Muscle layer of colon (tissue), 2 donors: Measurements from ENCODE around the gene INPP5A.
"Not testable (repeated sequence)": the region's sequence is repeated elsewhere in the genome, so short reads cannot be mapped to it uniquely, and the experiment has no call there.

Experiments used
- H3K27ac ChIP-seq: one replicate; pipeline ENCODE4 v1.7.0; 2013; ENCODE audit warnings: low read depth, mild to moderate bottlenecking, low read length, moderate library complexity
- H3K27me3 ChIP-seq, 2 donors: one replicate each; pipeline ENCODE4 v1.7.0; 2013; ENCODE audit warnings: low read length in 2 of 2, mild to moderate bottlenecking in 2 of 2; ENCODE audit not compliant: insufficient read depth in 2 of 2, control insufficient read depth in 1 of 2
- H3K36me3 ChIP-seq: one replicate; pipeline ENCODE4 v1.7.0; 2013; ENCODE audit warnings: mild to moderate bottlenecking, low read length; ENCODE audit not compliant: insufficient read depth
- H3K4me1 ChIP-seq: one replicate; pipeline ENCODE4 v1.7.0; 2013; ENCODE audit warnings: mild to moderate bottlenecking, low read length; ENCODE audit not compliant: insufficient read depth
- H3K4me3 ChIP-seq, 2 donors: one replicate each; pipeline ENCODE4 v1.7.0; 2013; ENCODE audit warnings: low read length in 2 of 2, low read depth in 1 of 2, mild to moderate bottlenecking in 1 of 2, moderate library complexity in 1 of 2
- H3K9ac ChIP-seq: one replicate; pipeline ENCODE4 v1.7.0; 2013; ENCODE audit warnings: low read length
- H3K9me3 ChIP-seq: one replicate; pipeline ENCODE4 v1.7.0; 2013; ENCODE audit warnings: mild to moderate bottlenecking, low read length
- donor health status: abdominal sarcoma.
- donor health status: Adenocarcinoma of cecum.

Gene INPP5A

DNA sequence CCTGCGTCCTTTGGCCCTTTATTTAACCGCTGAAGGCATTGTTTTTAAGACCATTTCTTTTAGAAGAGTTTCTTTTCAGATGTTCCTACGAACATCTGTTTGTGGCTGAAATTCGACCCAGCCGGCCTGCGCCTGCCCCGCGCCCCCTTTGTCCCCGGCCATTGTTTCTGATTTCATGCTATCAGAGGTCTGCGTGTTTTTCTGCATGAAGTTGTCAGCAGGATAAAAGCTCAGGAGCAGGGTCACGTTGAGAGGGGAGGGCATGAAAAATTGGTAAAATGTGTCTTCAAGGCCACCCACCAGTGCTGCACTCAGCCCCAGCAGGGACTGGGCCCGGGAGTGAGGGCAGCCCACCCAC, 205.2 kb downstream of the INPP5A start:
- Histone ChIP-seq H3K4me3 (no peak overlapping the region), H3K9me3 (no peaks in the 10 kb centered on the region), H3K4me1 (peaks cover 11% of the 10 kb centered on the region), H3K36me3 (no peaks in the 10 kb centered on the region), H3K27me3 (no peaks in the 10 kb centered on the region), H3K9ac (no peak overlapping the region), H3K27ac (no peak overlapping the region)

DNA sequence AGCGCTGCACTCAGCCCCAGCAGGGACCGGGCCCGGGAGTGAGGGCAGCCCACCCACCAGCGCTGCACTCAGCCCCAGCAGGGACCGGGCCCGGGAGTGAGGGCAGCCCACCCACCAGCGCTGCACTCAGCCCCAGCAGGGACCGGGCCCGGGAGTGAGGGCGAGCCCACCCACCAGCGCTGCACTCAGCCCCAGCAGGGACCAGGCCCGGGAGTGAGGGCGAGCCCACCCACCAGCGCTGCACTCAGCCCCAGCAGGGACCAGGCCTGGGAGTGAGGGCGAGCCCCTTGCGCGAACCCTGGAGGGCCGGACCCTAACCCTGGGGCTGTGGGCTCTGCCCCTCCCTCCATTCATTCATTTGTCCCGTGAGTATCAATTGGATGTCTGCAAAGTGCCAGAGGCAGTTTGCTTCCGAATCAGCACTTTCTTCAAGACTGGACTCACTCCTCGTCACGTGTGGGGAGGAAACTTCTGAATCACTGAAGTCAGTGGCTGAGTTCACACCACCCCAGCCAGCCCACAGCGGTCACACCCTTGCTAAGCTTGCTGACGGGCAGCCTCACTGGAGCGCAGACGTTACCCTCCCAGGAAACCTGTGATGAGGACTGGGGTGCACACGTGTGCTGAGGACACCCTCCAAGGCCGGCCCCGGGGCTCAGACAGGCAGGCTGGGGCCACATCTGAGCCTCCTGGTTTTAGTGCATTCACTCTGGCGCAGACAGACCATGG, 205.8 kb downstream of the INPP5A start:
- H3K36me3 ChIP-seq, H3K27ac ChIP-seq: not testable (repeated sequence)

DNA sequence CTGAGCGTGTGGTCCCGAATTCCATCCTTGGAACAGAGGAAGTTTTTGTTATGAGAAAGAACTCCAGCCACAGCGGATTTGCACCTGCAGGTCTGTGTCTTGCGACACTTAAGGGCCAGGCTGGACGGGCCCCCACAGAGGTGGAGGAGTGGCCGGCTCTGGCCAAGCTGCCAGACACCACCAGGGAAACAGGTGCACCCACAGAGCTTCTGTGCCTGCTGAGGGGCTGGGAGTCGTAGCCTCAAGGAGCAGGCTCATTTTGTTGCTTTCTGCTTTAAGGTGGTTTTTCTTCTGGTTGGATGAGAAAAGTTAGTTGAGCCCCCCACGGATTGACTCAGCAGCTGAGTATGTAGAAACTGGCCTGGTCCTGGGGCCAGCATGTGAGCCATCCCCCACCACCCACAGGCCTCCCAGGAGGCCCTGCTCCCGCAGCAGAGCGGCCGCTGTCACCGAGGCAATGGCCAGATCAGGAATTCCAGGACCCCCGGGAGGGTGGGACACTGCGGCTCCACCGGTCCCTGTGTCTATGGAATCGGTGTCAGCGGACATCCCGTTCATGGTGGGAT, 206.4 kb downstream of the INPP5A start:
- Histone ChIP-seq H3K27me3 (no peaks in the 10 kb centered on the region), H3K4me3 (no peak overlapping the region), H3K9ac (no peak overlapping the region), H3K9me3 (no peaks in the 10 kb centered on the region), H3K36me3 (no peaks in the 10 kb centered on the region), H3K4me1 (peaks cover 11% of the 10 kb centered on the region), H3K27ac (no peak overlapping the region)

More for the DNA sequence above, 205.8 kb downstream of the INPP5A start:
- not testable (repeated sequence) for H3K4me3 ChIP-seq, H3K9me3 ChIP-seq, H3K9ac ChIP-seq, H3K27me3 ChIP-seq
- peaks cover 11% of the 10 kb centered on the region for H3K4me1 ChIP-seq

DNA sequence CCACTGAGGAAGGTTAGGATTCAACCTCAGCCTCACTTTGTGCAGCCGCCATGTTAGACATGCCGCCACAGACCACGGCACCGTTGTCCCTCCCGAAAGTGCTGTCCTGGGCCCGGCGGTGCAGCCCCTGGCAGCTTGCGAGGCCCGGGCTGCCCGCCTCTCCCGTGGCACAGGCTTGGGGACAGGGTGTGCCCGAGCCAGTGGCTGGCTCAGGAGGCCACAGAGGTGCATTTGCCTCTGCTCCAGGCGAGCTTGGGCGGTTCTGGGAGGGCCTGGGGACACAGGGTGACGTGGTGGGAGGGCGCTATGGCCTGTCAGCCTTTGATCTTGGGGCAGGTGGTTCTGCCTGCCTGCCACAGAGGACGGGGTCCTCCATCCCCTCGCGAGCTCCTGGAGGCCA, 207.3 kb downstream of the INPP5A start:
- Histone ChIP-seq H3K27me3 (no peaks in the 10 kb centered on the region), H3K4me3 (no peak overlapping the region), H3K27ac (no peak overlapping the region), H3K9ac (no peak overlapping the region), H3K4me1 (peaks cover 11% of the 10 kb centered on the region), H3K9me3 (no peaks in the 10 kb centered on the region), H3K36me3 (peaks cover 6% of the 10 kb centered on the region)

DNA sequence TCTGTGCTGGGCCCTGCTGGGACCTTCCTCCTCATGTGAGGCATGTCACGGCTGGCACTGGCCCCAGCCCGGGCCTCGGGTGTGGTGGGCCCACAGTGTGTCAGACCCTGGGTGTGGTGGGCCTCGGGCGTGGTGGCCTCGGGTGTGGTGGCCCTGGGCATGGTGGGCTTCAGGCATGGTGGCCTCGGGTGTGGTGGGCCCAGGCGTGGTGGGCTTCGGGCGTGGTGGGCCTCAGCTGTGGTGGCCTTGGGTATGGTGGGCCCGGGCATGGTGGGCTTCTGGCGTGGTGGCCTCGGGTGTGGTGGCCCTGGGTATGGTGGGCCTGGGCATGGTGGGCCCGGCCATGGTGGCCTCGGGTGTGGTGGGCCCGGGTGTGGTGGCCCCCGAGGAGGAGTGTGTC, 207.9 kb downstream of the INPP5A start:
- Histone ChIP-seq H3K9me3 (no peaks in the 10 kb centered on the region), H3K9ac (no peak overlapping the region), H3K4me1 (peaks cover 11% of the 10 kb centered on the region), H3K36me3 (peaks cover 12% of the 10 kb centered on the region), H3K27me3 (no peaks in the 10 kb centered on the region), H3K27ac (no peak overlapping the region), H3K4me3 (no peak overlapping the region)

DNA sequence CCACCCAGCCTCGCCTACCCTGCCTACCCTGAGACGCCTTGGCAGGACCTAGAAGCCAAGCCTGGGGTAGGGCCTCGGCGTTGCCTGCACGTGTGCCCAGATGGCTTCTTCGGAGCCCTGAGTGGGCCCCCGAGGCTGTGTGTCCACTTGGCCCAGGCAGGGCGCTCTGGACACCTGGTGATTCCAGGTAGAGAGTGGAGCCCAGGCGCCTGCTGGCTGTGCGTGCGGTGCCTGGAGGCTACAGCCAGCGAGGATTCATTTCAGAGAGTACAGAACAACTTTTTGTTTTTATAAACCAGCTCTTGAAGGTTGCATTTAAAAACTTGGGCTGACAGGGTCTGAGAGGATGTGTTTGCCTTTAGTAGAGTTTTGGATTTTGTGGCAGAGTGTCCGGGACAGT, 208.4 kb downstream of the INPP5A start:
- Histone ChIP-seq H3K27ac (peak overlapping the region; percentile 12), H3K4me1 (peaks cover 11% of the 10 kb centered on the region), H3K27me3 (no peaks in the 10 kb centered on the region), H3K36me3 (peaks cover 12% of the 10 kb centered on the region), H3K4me3 (no peak overlapping the region), H3K9ac (no peak overlapping the region), H3K9me3 (no peaks in the 10 kb centered on the region)

DNA sequence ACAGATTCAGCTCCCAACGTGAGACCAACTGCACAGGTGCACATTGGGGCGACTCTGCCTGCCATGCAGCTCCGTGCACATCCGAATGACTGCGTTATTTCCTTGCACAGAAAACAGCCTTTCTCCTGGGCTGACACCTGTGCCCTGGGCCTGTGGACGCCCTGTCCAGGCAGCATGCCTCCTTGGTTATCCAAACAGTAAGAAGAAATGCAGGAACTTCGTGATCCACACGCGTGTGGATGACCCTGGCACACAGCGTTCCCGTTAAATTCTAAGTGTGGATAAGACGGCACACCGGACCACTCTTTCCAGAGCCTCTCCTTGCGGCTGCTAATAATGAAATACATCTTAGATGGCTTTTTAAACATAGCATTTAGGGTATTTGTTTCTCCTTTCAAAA, 208.8 kb downstream of the INPP5A start:
- no peaks in the 10 kb centered on the region for H3K9me3 ChIP-seq
- H3K27me3 ChIP-seq, result no peaks in the 10 kb centered on the region
- H3K9ac ChIP-seq, result no peak overlapping the region

DNA sequence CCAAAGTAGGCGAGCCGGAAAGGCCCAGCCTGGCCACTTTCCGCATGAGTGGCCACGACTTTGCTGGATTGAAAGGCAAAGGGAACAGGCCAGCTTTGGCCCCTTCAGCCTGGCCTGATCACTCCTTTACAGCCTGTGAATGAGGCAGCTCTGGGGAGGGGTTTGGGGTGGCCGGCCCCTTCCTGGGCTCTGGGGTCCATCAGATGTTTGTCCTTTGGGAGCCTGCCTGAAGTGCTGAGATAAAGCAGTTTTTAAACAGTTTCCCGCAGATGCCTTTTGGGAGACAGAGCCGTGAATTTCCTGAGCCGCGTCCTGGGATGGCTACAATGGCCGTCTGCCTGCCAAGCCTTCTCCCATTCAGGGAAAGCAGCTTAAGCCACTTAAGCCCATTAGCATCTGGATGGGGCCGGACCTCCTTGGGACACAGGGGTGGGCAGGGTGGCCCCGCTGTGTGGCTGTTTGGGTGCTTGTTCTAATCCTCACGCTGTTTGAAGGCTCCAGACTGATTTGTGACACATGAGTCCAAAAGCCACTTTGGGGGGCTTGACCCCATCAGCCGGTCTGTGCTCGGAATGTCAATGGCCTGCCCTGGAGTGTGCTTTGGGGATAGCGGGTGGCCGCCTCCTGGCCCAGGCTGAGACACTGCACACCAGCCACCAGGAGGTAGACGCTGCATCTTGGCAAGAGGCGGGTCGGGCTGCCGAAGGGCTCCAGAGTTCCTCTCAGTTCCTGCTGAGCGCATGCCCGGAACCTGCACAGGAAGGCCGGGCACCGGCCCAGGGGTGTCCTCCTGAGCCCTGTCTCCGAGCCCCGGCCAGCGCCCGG, 209.4 kb downstream of the INPP5A start:
- H3K4me1 ChIP-seq, result peaks cover 11% of the 10 kb centered on the region
- H3K36me3 ChIP-seq, result peaks cover 12% of the 10 kb centered on the region
- H3K27ac ChIP-seq, result peak overlapping the region; percentile 51
- H3K9ac ChIP-seq, result no peak overlapping the region
- H3K27me3 ChIP-seq, result no peaks in the 10 kb centered on the region
- H3K9me3 ChIP-seq, result no peaks in the 10 kb centered on the region
- H3K4me3 ChIP-seq, result no peak overlapping the region

More for the DNA sequence above, 208.8 kb downstream of the INPP5A start:
- Histone ChIP-seq H3K4me3 (no peak overlapping the region), H3K4me1 (peaks cover 11% of the 10 kb centered on the region), H3K27ac (peak overlapping the region; percentile 51), H3K36me3 (peaks cover 12% of the 10 kb centered on the region)

DNA sequence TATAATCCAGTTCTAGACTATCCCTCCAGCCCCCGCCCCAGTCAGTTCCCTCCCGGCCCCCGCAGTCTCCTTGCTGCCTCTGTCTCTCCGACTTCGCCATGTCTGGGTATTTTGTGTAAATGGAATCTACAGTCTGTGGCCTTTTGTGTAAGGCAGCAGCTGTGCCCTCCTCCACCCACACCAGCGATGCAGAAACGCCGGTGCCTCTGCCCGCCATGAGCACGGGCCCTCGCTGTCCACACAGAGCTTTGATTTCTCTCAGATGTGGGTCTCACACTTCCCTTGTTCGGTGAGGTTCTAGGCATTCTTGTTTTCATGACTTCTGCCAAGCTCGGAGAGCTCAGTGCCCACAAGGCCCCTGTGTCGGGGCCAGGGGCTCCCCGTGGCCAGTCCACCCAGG, 210.5 kb downstream of the INPP5A start:
- Histone ChIP-seq H3K4me1 (peaks cover 11% of the 10 kb centered on the region), H3K4me3 (no peak overlapping the region), H3K9me3 (no peaks in the 10 kb centered on the region), H3K9ac (no peak overlapping the region), H3K27me3 (no peaks in the 10 kb centered on the region), H3K27ac (no peak overlapping the region), H3K36me3 (peaks cover 12% of the 10 kb centered on the region)

DNA sequence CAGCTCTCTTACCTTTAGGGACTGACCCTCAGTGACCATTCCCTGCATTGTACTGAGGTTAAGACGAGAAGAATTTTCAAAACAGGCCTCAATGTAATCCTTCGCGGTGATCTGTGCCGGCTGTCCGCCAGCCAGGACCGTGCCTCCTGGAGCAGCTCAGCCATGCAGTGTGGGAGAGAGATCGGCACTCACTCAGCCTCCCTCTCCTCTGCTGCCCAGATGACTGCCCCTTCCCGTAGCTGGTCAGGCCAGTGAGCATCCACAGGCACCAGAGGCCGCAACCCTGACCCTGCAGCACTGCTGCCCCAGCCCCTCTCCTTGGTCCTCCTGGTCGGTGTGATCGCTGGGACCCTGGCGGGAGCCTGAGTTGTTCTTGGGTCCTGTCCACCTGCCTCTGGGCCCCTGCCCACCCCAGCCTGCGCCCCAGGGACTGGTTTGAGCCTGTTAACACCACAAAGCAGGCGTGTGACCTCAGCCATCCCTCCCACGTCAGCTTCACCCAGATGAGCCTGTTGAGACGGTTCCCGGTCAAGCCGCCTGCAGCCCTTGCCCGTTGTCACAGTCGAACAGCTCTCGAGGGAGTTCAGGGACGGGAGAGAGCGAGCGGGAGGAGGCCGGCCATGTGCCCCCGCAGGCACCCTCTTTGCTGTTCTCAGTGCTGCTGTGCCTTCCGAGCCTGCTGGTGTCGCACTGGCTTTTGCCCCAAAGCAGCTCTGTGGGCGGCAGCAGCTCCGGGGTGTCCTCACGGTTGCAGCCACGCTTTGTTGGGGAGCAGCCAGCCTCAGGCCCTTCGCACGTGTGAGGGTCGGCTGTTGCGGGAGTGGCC, 211.2 kb downstream of the INPP5A start:
- Histone ChIP-seq H3K4me1 (peaks cover 11% of the 10 kb centered on the region), H3K27ac (no peak overlapping the region), H3K4me3 (no peak overlapping the region), H3K27me3 (no peaks in the 10 kb centered on the region), H3K9ac (no peak overlapping the region), H3K9me3 (no peaks in the 10 kb centered on the region), H3K36me3 (peaks cover 12% of the 10 kb centered on the region)

DNA sequence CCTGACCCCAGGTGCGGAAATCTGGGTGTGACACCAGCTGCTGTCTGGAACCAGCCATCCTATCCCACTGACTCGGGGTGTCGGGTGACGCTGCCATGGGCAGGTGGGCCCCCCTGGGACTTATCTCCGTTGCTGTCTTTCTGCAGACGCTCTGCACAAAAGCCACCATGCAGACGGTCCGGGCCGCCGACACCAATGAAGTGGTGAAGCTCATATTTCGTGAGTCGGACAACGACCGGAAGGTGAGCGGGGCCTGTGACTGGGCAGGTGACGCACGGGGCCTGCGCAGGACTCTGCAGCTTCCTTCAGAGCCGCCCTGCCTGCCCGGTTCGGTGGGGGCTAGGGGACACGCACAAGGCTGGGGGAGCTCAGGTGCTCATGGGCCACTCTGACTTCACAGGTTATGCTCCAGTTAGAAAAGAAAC, 211.8 kb downstream of the INPP5A start:
- peaks cover 13% of the 10 kb centered on the region for H3K36me3 ChIP-seq
- no peak overlapping the region for H3K9ac ChIP-seq
- H3K27ac ChIP-seq, result no peak overlapping the region
- H3K27me3 ChIP-seq, result no peaks in the 10 kb centered on the region
- H3K4me1 ChIP-seq, result peaks cover 11% of the 10 kb centered on the region
- H3K4me3 ChIP-seq, result no peak overlapping the region
- H3K9me3 ChIP-seq, result no peaks in the 10 kb centered on the region
